Karpas-422 (cell line): ENCODE measurements around the gene MYBBP1A. TPM values are rescaled to one million over a fixed set of nuclear protein-coding genes. Genes with fewer than 3 reads are reported as not detected.

Experiments used
- DNase-seq: peaks from one replicate; pipeline ENCODE4 v3.0.0-alpha.2; 2015
- H2AFZ ChIP-seq: fragments of 200-600 bp; sonication (generic); 2 replicates; pipeline ENCODE4 v1.6.1; 2014; ENCODE audit warnings: antibody characterized with exemption, low read length, mixed read lengths
- H3K27ac ChIP-seq: fragments of 200-600 bp; sonication (generic); 2 replicates; pipeline ENCODE4 v1.5.1; 2014; ENCODE audit warnings: mild to moderate bottlenecking, low read length, moderate library complexity
- H3K27me3 ChIP-seq: fragments of 200-600 bp; sonication (generic); 2 replicates; pipeline ENCODE4 v1.6.1; 2014; ENCODE audit warnings: low read length, mixed read lengths
- H3K36me3 ChIP-seq: fragments of 200-600 bp; sonication (generic); 2 replicates; pipeline ENCODE4 v1.6.1; 2014; ENCODE audit warnings: low read length, mixed read lengths; ENCODE audit not compliant: insufficient read depth
- H3K4me1 ChIP-seq: fragments of 200-600 bp; sonication (generic); 2 replicates; pipeline ENCODE4 v1.6.1; 2014; ENCODE audit warnings: mild to moderate bottlenecking, low read length, mixed read lengths
- H3K4me2 ChIP-seq: fragments of 200-600 bp; sonication (generic); 2 replicates; pipeline ENCODE4 v1.6.1; 2014; ENCODE audit warnings: low read length, low read depth, mild to moderate bottlenecking; ENCODE audit not compliant: poor library complexity, severe bottlenecking
- H3K4me3 ChIP-seq: fragments of 200-600 bp; sonication (generic); 2 replicates; pipeline ENCODE4 v1.5.1; 2014; ENCODE audit warnings: mild to moderate bottlenecking, antibody characterized with exemption, low read length, mixed read lengths
- H3K79me2 ChIP-seq: fragments of 200-600 bp; sonication (generic); 2 replicates; pipeline ENCODE4 v1.6.1; 2014; ENCODE audit warnings: mild to moderate bottlenecking, low read length, mixed read lengths
- H3K9ac ChIP-seq: fragments of 200-600 bp; sonication (generic); 2 replicates; pipeline ENCODE4 v1.6.0; 2014; ENCODE audit warnings: low read length
- H3K9me2 ChIP-seq: fragments of 200-600 bp; sonication (generic), shearing (Covaris generic); replicated peaks from 2 replicates; pipeline ENCODE4 v1.6.0; 2014; ENCODE audit warnings: mild to moderate bottlenecking, low read length, moderate library complexity; ENCODE audit not compliant: insufficient read depth
- H3K9me3 ChIP-seq: fragments of 300-700, 200-600 bp; sonication (generic); 2 replicates; pipeline ENCODE4 v1.6.1; 2014; ENCODE audit warnings: low read length, mixed read lengths
- H4K20me1 ChIP-seq: fragments of 200-600 bp; sonication (generic); 2 replicates; pipeline ENCODE4 v1.6.1; 2014; ENCODE audit warnings: mild to moderate bottlenecking, antibody characterized with exemption, low read length, low read depth; ENCODE audit not compliant: insufficient read depth
- total RNA-seq: library from RNA; depleted of rRNA; stranded (reverse); fragments of >200 nt; shearing (Covaris generic); gene quantifications from 2 replicates; pipeline ENCODE4 v1.2.3, GENCODE V29; 2014; ENCODE audit warnings: low replicate concordance

The MYBBP1A gene
- total RNA-seq, 1 experiment from 2014 or later, result 48.2 TPM

DNA sequence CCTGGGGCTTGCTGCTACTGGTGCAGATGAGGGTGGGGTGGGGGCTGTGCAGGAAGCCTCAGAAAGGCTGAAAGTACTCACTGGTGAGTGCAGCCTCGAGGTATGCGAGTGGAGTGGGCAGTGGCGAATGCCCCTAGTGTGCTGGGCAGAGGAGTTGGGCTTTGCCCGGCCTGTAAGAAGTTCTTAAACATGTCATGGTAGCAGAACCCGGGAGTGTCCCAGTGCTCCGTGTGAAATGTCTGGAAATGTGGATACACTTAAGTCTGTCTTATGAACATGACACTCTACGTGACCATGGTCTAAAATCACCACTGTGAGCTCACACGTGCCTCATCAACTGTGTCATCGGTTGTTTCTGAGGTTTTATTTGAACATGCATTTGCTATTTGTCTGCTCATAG, 30.9 kb upstream of the MYBBP1A start:
- no peak overlapping the region for H3K9ac ChIP-seq
- H3K27me3 ChIP-seq, result no peaks in the 10 kb centered on the region
- H3K4me2 ChIP-seq, result no peak overlapping the region
- no peaks in the 10 kb centered on the region for H4K20me1 ChIP-seq
- no peaks in the 10 kb centered on the region for H3K9me3 ChIP-seq
- H3K36me3 ChIP-seq, result no peaks in the 10 kb centered on the region
- DNase-seq, result no peak
- H3K4me1 ChIP-seq, result no peaks in the 10 kb centered on the region
- H3K27ac ChIP-seq, result no peak overlapping the region
- no peak overlapping the region for H2AFZ ChIP-seq
- H3K4me3 ChIP-seq, result no peak overlapping the region
- no peaks in the 10 kb centered on the region for H3K9me2 ChIP-seq
- H3K79me2 ChIP-seq, result no peaks in the 10 kb centered on the region

DNA sequence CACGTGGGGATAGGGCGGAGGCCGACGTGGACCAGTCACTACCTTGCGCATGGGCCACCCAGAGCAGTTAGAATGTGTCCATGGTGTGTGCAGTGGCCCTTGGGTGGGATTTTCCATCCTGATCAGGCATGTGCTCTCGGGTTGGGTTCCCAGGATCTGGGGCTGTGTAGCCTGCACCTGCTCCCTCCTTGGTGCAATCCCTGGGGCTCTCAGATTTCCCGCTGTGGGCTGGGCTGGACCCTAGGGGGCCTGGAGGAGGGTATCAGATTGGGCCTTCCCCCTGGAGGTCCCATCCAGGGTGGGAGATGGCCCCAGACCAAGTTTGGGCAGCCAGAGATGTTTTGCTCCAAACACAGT, 30.4 kb upstream of the MYBBP1A start:
- Histone ChIP-seq H3K9me3 (no peaks in the 10 kb centered on the region), H3K27me3 (no peaks in the 10 kb centered on the region), H3K4me1 (no peaks in the 10 kb centered on the region), H2AFZ (no peak overlapping the region), H3K36me3 (no peaks in the 10 kb centered on the region), H3K4me2 (no peak overlapping the region), H3K79me2 (no peaks in the 10 kb centered on the region), H4K20me1 (no peaks in the 10 kb centered on the region), H3K9me2 (no peaks in the 10 kb centered on the region), H3K4me3 (no peak overlapping the region), H3K9ac (no peak overlapping the region), H3K27ac (no peak overlapping the region)
- DNase-seq, result no peak

DNA sequence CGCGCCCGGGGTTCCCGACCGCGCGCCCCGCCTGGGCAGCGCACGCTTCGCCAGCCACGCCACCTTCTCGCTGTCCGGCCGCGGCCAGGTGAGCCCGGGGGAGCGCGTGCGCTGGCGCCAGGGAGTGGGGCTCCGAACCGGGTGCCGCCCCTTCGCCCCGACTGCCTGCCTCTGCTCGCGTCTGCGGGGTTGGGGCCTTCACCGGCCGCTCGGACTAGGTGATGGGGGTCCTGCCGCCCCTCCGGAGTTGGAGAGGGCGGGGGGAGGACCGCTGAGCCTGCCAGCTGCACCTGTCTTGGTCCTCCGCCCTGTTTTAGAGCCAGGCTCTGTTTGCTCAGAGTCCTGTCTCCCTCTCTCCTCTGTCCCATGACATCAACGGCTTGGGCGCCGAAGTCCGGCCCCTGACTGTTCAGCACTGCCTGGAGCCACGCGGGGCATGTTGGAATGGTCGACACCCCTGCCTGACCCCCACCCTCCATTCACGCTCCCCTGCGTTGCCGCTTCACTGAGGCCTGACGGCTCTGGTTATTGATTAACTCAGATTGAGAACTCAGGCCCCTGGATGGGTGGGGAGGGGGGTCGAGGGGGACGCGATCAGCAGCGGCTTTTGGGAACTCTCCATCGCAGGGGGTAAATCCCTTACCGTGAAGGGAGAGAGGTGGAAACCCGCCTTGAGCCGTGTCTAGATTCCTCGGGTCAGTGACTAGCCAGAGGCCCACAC, 29.9 kb upstream of the MYBBP1A start:
- Histone ChIP-seq H2AFZ (no peak overlapping the region), H3K9me2 (no peaks in the 10 kb centered on the region), H3K9ac (no peak overlapping the region), H4K20me1 (no peaks in the 10 kb centered on the region), H3K4me2 (no peak overlapping the region), H3K36me3 (no peaks in the 10 kb centered on the region), H3K27ac (no peak overlapping the region), H3K9me3 (no peaks in the 10 kb centered on the region), H3K27me3 (no peaks in the 10 kb centered on the region), H3K4me1 (no peaks in the 10 kb centered on the region), H3K79me2 (no peaks in the 10 kb centered on the region), H3K4me3 (no peak overlapping the region)
- no peak for DNase-seq

DNA sequence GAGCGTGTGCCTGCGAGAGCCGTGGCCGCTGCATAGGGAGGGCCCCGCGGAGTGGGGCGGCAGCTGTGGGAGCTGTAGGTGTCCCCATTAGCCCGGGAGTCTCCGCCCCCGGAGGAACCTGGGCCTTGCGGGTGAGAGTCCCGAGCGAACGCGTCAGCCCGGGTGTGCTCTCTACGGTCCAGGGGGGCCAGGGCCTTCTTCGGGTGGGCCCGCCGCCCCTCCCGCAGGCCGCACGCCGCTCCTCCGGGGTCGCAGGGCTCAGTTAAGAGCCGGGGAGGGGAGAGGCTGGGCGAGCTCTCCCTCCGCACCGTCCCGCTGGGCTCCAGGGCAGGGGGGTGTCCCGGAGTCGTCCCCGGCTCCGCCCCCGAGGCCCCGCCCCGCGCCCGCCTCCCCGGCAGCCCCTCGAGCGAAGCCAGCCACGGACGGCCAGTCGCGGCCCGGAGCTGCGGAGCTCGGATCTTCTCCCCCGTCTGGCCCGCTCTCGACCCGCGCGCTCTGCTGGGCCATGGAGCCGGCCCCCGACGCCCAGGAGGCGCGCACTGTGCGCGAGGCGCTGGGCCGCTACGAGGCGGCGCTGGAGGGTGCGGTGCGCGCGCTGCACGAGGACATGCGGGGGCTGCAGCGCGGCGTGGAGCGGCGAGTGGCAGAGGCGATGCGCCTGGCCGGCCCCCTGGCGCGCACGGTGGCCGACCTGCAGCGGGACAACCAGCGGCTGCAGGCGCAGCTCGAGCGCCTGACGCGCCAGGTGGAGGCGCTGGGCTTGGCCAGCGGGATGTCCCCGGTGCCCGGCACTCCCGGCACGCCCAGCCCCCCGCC, 29.1 kb upstream of the MYBBP1A start, which contains the start of gene SMTNL2:
SMTNL2 (plus strand) TSS at position 429 of the 816 bp plus-strand sequence; CDS start at position 506, 77 bp downstream.
- no peak for DNase-seq
- Histone ChIP-seq H3K9ac (no peak within 1 kb of the TSS), H4K20me1 (no peaks in the 10 kb centered on the region), H3K9me2 (no peaks in the 10 kb centered on the region), H3K27me3 (no peaks in the 10 kb centered on the region), H3K4me3 (no peak within 1 kb of the TSS), H3K9me3 (no peaks in the 10 kb centered on the region), H3K79me2 (no peaks in the 10 kb centered on the region), H2AFZ (no peak within 1 kb of the TSS), H3K36me3 (no peaks in the 10 kb centered on the region), H3K4me1 (no peaks in the 10 kb centered on the region), H3K27ac (no peak within 1 kb of the TSS), H3K4me2 (no peak within 1 kb of the TSS)

DNA sequence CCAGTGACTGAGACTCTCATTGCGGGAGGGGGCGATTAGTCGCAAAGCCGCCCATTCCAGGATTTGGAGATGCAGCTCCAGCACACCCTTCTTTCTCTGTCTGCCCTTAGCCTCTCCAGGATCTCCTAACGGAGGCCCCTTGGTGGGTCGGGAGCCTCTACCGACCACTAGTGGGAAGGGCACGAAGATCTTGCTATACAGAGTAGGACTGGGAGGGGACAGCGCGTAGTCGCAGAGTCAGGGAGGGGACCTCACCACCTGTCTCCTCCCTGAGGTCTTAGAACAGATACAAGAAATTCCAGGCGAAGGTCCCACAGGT, 28.6 kb upstream of the MYBBP1A start:
- Histone ChIP-seq H3K9me2 (no peaks in the 10 kb centered on the region), H3K27me3 (no peaks in the 10 kb centered on the region), H2AFZ (no peak overlapping the region), H3K4me3 (no peak overlapping the region), H3K4me2 (no peak overlapping the region), H3K9ac (no peak overlapping the region), H3K4me1 (no peaks in the 10 kb centered on the region), H4K20me1 (no peaks in the 10 kb centered on the region), H3K27ac (no peak overlapping the region), H3K36me3 (no peaks in the 10 kb centered on the region), H3K9me3 (no peaks in the 10 kb centered on the region), H3K79me2 (no peaks in the 10 kb centered on the region)
- DNase-seq, result no peak

DNA sequence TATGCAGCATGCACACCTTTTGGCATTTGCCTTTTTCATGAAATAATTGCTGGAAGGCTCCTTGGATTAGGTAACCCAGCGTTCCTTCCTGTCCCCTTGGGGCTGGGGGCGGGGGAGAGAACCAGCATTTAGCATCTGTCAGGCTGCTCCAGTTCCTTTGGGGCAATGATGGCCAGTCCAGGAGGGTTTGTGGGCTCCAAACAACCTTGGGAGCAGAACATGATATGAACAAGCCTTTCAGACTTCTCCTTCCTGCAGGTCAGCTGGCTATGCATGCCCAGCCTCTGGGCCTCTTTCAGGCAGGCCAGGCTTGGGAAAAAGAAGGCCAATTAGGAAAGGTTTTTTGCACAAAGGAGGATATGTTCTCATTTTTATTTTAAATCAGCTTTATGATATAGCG, 28.0 kb upstream of the MYBBP1A start:
- no peak overlapping the region for H3K27ac ChIP-seq
- no peak overlapping the region for H3K9ac ChIP-seq
- no peaks in the 10 kb centered on the region for H3K9me2 ChIP-seq
- H3K36me3 ChIP-seq, result no peaks in the 10 kb centered on the region
- no peaks in the 10 kb centered on the region for H3K27me3 ChIP-seq
- no peaks in the 10 kb centered on the region for H3K4me1 ChIP-seq
- DNase-seq, result no peak
- no peaks in the 10 kb centered on the region for H3K79me2 ChIP-seq
- H3K4me3 ChIP-seq, result no peak overlapping the region
- no peaks in the 10 kb centered on the region for H4K20me1 ChIP-seq
- H2AFZ ChIP-seq, result no peak overlapping the region
- H3K4me2 ChIP-seq, result no peak overlapping the region
- H3K9me3 ChIP-seq, result no peaks in the 10 kb centered on the region

DNA sequence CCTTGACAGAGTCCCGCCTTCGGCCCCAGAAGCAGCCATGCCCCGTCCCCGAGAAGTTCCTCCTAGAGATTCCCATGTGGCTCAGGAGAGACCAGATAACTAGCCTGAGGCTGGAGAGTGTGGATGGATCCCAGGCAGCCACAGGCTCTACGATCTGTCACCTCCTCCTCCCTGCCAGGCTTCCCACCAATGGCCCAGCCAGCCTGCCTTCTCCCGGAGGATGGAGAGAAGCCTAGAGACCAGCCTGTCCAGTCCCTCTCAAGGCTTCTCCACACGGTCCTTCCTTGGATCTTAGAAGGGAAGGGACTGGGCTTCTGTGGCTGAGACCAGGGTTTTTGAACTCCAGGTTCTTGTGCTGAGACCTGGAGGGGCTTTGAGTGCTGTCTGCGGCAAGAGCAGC, 27.5 kb upstream of the MYBBP1A start:
- no peaks in the 10 kb centered on the region for H3K36me3 ChIP-seq
- no peaks in the 10 kb centered on the region for H3K79me2 ChIP-seq
- no peak overlapping the region for H3K4me3 ChIP-seq
- no peak overlapping the region for H3K9ac ChIP-seq
- H3K9me3 ChIP-seq, result no peaks in the 10 kb centered on the region
- no peak overlapping the region for H3K27ac ChIP-seq
- no peak for DNase-seq
- no peaks in the 10 kb centered on the region for H3K9me2 ChIP-seq
- H3K27me3 ChIP-seq, result no peaks in the 10 kb centered on the region
- H3K4me1 ChIP-seq, result no peaks in the 10 kb centered on the region
- H4K20me1 ChIP-seq, result no peaks in the 10 kb centered on the region
- no peak overlapping the region for H3K4me2 ChIP-seq
- no peak overlapping the region for H2AFZ ChIP-seq

DNA sequence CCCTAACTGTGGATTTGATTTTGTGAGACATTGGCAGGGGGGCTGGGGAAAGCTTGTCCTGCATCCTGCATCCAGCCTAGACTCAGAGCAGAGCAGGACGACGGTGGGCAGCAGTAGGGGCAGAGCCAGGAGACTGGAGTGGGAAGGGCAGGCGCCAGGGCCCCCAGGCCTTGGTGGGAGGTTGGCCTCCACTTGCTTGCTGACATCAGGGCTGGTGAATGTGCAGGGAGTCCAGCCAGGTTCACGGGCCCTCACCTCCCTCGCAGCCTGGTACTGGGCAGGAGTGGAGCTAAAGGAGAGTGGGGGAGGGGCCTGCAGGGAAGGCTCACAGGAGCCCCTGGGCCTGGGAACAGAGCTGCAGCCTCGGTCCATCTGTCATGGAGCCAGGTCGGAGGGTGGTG, 26.9 kb upstream of the MYBBP1A start:
- H3K79me2 ChIP-seq, result no peaks in the 10 kb centered on the region
- H3K36me3 ChIP-seq, result no peaks in the 10 kb centered on the region
- H4K20me1 ChIP-seq, result no peaks in the 10 kb centered on the region
- H3K9ac ChIP-seq, result no peak overlapping the region
- no peak overlapping the region for H3K27ac ChIP-seq
- H3K9me3 ChIP-seq, result no peaks in the 10 kb centered on the region
- no peak overlapping the region for H2AFZ ChIP-seq
- H3K27me3 ChIP-seq, result no peaks in the 10 kb centered on the region
- H3K9me2 ChIP-seq, result no peaks in the 10 kb centered on the region
- H3K4me3 ChIP-seq, result no peak overlapping the region
- DNase-seq, result no peak
- H3K4me2 ChIP-seq, result no peak overlapping the region
- H3K4me1 ChIP-seq, result peaks cover 2% of the 10 kb centered on the region; the same call in 1 of the 2 replicates
